ENCODE results near the gene NLRP10. TPM values are rescaled to one million over a fixed set of nuclear protein-coding genes. Genes with fewer than 3 reads are reported as not detected.

The NLRP10 gene
- total RNA-seq, 1 donor from 2014 or later: not detected

DNA sequence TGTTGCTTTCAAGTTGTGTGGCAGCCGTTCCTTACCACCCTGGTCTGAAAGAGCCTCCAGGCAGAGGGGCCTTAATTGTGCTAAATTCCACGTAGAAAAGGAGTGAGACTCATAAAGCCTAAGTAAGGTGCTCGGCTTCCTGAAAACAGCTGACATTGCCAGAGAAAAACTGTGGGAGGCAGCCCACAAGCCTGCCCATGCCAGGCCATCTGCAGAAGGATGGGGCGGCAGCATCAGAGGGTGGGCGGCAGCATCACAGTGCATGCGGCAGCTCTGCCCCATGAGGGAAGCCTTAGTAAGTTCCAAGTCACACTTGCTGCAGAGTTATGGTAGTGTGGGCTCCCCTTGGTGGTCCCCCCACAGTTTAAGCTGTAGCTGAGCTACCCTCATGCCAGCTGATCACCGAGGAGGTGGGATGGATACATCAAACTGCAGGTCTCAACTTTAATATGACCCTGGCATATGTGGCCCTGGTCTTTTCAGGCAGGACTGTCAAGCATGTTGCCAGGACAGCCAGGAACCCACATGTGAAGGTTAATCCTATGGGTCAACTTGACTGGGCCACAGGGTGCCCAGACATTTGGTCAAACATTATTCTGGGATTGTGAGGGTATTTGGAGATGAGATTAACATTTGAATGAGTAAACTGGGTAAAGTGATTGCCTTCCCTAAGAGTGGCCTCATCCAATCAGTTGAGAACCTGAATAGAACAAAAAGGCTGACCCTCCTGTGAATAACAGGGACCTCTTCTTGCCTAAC is 18.8 kb upstream of the NLRP10 start:
- TF ChIP-seq, protein P1, sequence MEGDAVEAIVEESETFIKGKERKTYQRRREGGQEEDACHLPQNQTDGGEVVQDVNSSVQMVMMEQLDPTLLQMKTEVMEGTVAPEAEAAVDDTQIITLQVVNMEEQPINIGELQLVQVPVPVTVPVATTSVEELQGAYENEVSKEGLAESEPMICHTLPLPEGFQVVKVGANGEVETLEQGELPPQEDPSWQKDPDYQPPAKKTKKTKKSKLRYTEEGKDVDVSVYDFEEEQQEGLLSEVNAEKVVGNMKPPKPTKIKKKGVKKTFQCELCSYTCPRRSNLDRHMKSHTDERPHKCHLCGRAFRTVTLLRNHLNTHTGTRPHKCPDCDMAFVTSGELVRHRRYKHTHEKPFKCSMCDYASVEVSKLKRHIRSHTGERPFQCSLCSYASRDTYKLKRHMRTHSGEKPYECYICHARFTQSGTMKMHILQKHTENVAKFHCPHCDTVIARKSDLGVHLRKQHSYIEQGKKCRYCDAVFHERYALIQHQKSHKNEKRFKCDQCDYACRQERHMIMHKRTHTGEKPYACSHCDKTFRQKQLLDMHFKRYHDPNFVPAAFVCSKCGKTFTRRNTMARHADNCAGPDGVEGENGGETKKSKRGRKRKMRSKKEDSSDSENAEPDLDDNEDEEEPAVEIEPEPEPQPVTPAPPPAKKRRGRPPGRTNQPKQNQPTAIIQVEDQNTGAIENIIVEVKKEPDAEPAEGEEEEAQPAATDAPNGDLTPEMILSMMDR (IDR thresholded peaks at IDR 0.05): no peak
- Histone ChIP-seq H3K4me3 (no peak overlapping the region), H3K9me3 (no peaks in the 10 kb centered on the region), H3K36me3 (peaks cover 2% of the 10 kb centered on the region), H3K4me1 (peaks cover 21% of the 10 kb centered on the region), H3K27ac (no peak overlapping the region), H3K27me3 (no peaks in the 10 kb centered on the region)
- ATAC-seq: no peak
- intact Hi-C loops (cut with DNase I): loop anchor here (10.0 kb wide), 1 partner anchor 89 kb away; no protein-coding TSS in a partner anchor
- DNase-seq: no peak

DNA sequence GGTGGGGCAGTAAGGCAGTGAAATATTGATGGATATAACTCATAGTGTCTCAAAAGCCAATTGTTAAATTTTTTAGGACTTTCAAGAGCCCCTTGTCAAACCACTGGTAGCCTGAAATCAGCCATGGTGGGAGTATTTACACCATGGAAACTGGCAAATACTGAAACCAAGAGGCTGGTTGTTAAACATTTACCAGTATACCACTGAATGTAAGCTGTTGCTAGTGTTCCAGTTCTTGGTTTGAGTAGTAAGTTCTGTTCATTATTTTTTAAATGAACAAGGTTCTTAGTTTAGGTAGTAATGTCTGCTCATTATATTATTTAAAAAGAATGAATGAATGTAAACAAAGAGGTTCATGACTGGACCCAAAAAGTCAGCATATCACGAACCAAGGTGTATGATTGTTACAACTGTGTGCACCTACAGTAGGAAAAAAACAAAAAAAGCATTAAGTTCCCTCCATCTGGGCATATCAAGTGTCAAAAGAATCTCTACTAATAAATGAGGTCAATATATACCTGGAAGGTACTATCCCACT is 17.4 kb upstream of the NLRP10 start:
- DNase-seq: no peak
- ATAC-seq: no peak
- no peaks in the 10 kb centered on the region for H3K27me3 ChIP-seq
- intact Hi-C loops (cut with DNase I): loop anchor here (10.0 kb wide), 1 partner anchor 88 kb away; no protein-coding TSS in a partner anchor
- H3K4me1 ChIP-seq: peaks cover 10% of the 10 kb centered on the region
- no peak overlapping the region for H3K4me3 ChIP-seq
- no peaks in the 10 kb centered on the region for H3K36me3 ChIP-seq
- no peaks in the 10 kb centered on the region for H3K9me3 ChIP-seq
- H3K27ac ChIP-seq: no peak overlapping the region
- TF ChIP-seq, protein P1 (IDR thresholded peaks at IDR 0.05): no peak

DNA sequence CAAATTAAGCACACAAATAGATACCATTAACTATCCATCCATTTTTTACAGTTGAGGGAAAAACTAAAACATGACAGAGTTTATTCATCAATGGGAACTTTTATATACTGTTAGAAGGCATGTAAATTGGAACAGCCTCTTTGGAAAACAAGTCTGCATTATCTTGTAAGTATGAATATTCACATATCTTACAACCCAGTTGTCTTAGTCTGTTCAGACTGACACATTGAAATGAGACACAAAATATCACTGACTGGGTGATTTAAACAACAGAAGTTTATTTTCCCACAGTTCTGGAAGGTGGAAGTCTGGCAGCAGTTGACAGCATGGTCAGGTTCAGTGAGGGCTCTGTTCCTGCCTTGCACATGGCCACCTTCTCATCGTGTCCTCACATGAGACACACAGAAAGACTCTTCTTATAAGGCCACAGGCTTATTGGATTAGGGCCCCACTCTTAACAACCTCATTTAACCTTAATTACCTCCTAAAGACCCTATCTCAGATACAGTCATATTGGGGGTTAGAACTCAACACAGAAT is 16.4 kb upstream of the NLRP10 start:
- Histone ChIP-seq H3K4me3 (no peak overlapping the region), H3K36me3 (no peaks in the 10 kb centered on the region), H3K4me1 (peaks cover 10% of the 10 kb centered on the region), H3K27me3 (no peaks in the 10 kb centered on the region), H3K27ac (no peak overlapping the region), H3K9me3 (no peaks in the 10 kb centered on the region)
- ATAC-seq: no peak
- intact Hi-C loops (cut with DNase I): loop anchor here (10.0 kb wide), 1 partner anchor 87 kb away; no protein-coding TSS in a partner anchor
- DNase-seq: no peak
- TF ChIP-seq, protein P1 (IDR thresholded peaks at IDR 0.05): no peak

DNA sequence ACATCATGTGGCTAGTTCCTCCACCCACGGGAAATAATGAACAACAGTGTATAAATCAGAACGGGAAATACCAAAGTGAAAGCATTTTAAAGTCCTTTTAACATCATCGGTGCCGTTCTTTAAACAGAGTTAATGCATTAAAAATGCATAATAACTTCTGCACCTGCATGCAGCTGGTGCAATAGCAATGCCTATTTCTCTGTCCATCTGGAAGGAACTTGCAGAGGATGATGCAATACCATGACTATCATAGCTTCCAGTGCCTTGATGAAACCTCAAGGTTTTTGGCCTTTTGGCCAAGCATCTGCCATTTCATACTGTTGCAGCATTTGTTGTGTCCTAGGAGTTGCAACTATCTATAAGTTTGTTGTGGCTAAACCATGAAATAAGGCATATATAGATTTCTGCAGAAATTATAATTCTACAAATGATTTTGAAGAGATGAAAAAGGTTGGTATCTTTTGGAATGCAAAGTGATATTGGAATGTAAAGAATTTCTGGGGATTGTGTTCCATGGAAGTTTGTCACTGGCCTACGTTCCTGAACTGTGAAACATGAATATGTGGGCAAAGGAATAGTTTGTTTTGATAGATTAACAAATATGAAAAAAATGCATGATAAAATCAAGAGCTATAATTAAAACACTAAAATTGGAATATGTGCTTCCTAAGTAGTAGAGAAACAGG is 12.1 kb upstream of the NLRP10 start:
- Histone ChIP-seq H3K4me1 (peaks cover 3% of the 10 kb centered on the region), H3K4me3 (no peak overlapping the region)
- TF ChIP-seq, protein P1 (IDR thresholded peaks at IDR 0.05): no peak

DNA sequence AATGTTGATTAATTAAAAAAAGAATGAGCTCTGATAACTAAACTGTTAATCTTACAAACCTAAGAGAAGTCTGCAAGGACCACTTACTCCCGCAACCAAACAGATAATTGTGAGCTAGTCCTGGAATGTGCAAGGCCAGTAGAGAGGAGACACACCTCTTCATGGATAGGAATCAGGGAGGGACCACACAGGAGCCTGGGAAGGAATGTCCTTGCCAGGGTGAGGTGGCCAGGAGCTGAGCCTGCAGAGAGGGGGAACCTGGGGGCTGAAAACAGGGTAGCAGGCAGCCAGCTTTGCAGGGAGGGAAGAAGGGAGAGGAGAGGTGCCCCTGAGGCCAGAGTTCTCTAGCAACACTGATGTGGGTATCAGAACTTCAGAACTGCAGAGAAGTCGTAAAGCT is 9.4 kb upstream of the NLRP10 start:
- H3K36me3 ChIP-seq: no peaks in the 10 kb centered on the region
- DNase-seq (no peak), ATAC-seq (no peak)
- H3K4me3 ChIP-seq: no peak overlapping the region
- TF ChIP-seq, protein P1 (IDR thresholded peaks at IDR 0.05): no peak
- H3K9me3 ChIP-seq: no peaks in the 10 kb centered on the region
- intact Hi-C loops (cut with DNase I): no loop called here
- no peaks in the 10 kb centered on the region for H3K27me3 ChIP-seq
- no peak overlapping the region for H3K27ac ChIP-seq
- peaks cover 3% of the 10 kb centered on the region for H3K4me1 ChIP-seq

More for the DNA sequence above, 12.1 kb upstream of the NLRP10 start:
- intact Hi-C loops (cut with DNase I): no loop called here
- Histone ChIP-seq H3K36me3 (no peaks in the 10 kb centered on the region), H3K9me3 (no peaks in the 10 kb centered on the region), H3K27ac (no peak overlapping the region), H3K27me3 (no peaks in the 10 kb centered on the region)
- DNase-seq (no peak), ATAC-seq (no peak)
